COLO668 (cell line): Measurements from ENCODE around the gene KANTR.

ENCODE experiments used
- DNase-seq: peaks from one replicate; lab custom pipeline; 2025; ENCODE audit not compliant: unreplicated experiment; lab: John Stamatoyannopoulos, UW

Gene KANTR

GRCh38 chrX:53093748-53094581, at the start of gene KANTR:
TSS of gene KANTR (plus strand) at chrX:53094142. CDS start at chrX:53124273, 30,131 bp downstream.
- DNase-seq, result peak; percentile 87

- no peak for DNase-seq
These were observed 48.9 kb upstream of the KANTR start for GRCh38 chrX:53044995-53045394.

DNA sequence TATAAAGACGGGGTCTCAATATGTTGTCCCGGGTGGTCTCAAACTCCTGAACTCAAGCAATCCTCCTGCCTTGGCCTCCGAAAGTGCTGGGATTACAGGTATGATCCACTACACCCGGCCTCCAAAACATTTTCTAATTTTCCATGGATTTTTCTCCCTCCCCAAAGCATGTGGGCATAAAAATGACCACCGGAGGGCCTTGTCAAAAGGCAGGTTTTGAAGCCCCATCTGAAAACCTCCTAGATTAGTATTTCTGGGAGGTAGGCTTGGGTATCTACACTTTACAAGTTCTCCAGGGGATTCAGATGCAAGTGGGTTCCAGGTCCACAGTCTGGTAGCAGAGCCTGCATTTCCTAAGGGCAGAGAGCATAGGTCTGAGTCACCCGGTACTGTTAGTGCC, 46.7 kb upstream of the KANTR start:
- no peak for DNase-seq

- peak; percentile 23 for DNase-seq
These were observed 45.5 kb upstream of the KANTR start, which contains the start of gene GPR173 for GRCh38 chrX:53048169-53049126. TSS of gene GPR173 (plus strand) at chrX:53048789. CDS start at chrX:53076622, 27,833 bp downstream.

- no peak for DNase-seq
These were observed 44.8 kb upstream of the KANTR start for GRCh38 chrX:53049127-53049517.

- no peak for DNase-seq
These were observed 43.1 kb upstream of the KANTR start for GRCh38 chrX:53050841-53051240.

DNA sequence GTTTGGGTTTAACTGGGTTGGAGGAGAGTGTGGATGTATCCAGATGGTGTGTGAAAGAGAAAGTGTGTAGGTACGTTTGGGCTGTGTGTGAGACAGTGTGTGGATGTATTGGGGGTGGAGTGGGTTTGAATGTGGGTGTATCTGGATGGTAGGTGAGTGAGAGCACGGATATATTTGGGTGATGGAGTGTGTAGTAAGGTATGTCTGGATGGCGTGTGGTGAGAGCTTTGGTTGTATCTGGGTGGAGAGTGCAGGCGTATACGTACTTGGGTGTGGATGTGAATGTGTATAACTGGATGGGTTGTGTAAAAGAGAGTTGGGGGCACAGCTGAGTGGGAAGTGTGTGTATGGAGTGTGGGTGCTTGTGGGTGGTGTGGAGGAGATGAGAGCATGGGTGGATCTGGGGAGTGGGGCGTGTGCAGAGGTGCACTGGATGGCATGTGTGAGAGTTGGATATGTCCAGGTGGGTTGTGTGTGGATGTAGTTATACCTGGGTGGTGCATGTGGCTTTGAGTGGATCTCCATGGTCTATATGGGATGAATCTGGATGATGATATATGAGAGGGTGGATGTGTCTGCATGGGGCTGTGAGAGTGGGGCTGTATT, 38.6 kb upstream of the KANTR start:
- no peak for DNase-seq

GRCh38 chrX:53056292-53056691, 37.6 kb upstream of the KANTR start:
- no peak for DNase-seq

DNA sequence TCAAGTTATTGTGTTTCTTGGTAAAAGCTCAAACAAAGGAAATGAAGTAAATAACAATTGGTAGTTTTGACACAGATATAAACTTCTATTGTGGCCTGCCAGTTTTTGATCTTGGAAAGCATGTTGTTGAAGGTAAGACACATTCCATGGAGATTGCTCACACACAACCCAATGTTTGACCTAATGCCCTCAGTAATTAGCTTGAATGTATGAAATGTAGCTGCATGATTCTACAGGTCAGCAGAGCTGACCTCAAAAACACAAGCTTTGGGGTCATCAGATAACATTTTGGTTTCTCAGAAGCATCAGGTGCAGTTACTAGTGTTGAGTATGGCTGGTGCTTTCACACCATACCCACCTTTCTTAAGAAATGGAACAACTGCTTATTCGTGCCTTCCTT, 28.8 kb upstream of the KANTR start:
- no peak for DNase-seq

- DNase-seq, result no peak
These were observed 22.9 kb upstream of the KANTR start for GRCh38 chrX:53071064-53071463.

GRCh38 chrX:53071604-53072417, 22.1 kb upstream of the KANTR start:
- DNase-seq, result peak; percentile 90

GRCh38 chrX:53072418-53073114, 21.4 kb upstream of the KANTR start:
- peak; percentile 33 for DNase-seq

DNA sequence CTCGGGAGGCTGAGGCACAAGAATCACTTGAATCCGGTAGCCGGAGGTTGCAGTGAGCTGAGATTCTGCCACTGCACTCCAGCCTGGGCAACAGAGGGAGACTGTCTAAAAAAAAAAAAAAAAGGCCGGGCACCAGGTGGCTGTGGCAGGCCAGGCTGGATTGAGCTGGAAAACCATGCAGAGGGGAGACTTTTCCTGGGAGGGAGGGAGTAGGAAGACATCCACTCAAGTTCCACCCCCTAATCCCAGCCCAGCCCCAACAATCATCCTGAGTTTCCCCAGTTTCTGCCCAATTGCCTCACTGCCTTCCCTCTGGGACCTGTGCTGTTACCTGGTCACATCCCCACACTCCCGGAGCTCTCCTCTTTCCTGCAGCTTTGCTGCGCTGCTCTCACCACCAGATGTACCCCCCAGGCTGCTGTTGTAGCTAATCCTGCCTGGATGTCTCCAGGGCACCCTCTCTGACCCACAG, 20.8 kb upstream of the KANTR start:
- DNase-seq, result peak; percentile 59

DNA sequence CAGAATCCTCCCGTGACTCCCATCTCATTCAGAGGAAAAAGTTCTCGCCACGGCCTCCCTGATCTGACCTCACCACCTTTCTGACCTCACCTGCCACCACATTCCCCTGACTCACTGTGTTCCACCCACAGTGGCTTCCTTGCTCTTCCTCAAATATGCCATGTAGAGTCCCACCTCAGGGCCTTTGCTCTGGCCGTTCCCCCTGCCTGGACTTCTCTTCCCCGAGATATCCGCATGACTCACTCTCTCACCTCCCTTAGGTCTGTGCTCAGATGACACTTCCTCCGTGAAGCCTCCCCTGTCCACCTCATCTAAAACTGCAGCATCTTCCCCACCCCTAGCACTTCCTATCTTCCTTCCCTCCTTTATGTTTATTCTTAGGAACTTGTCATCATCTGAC, 18.9 kb upstream of the KANTR start:
- peak; percentile 16 for DNase-seq

DNA sequence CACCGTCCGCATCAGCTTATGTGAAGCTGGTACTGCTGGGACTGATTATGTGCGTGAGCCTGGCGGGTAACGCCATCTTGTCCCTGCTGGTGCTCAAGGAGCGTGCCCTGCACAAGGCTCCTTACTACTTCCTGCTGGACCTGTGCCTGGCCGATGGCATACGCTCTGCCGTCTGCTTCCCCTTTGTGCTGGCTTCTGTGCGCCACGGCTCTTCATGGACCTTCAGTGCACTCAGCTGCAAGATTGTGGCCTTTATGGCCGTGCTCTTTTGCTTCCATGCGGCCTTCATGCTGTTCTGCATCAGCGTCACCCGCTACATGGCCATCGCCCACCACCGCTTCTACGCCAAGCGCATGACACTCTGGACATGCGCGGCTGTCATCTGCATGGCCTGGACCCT, 17.3 kb upstream of the KANTR start:
- no peak for DNase-seq

GRCh38 chrX:53077207-53078197, 16.4 kb upstream of the KANTR start:
- peak; percentile 10 for DNase-seq

DNA sequence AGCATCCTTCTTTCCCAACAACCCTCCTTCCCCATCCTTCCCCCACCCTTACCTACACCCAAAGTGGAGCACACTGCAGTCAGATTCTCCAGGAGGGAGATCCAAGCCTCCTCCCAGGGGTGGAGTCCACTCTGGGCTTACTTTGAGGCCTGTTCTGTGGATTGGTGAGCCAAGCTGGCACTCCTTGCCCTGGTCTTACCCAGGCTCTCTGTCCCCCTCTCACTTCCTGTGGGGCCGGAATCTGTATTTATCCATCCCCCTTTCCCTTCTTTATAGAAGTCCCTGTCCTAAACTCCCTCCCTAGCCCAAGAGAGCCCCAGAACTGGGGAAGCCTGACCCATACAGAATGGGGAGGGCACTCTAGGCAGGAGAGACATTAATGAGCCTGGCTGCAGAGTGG, 15.0 kb upstream of the KANTR start:
- DNase-seq, result no peak
